Osteoblast (primary cell): ENCODE measurements around the gene TBXAS1. TPM values are rescaled to one million over a fixed set of nuclear protein-coding genes. Genes with fewer than 3 reads are reported as not detected.

ENCODE experiments used
- DNase-seq: peaks from one replicate; pipeline ENCODE4 v3.0.0; 2011; ENCODE audit warnings: low spot score, mixed read lengths; ENCODE audit not compliant: insufficient read length; ENCODE audit errors: missing footprints
- H2AFZ ChIP-seq: 2 replicates; pipeline ENCODE4 v1.6.0; 2011; ENCODE audit warnings: mild to moderate bottlenecking, low read length
- H3K27ac ChIP-seq: 2 replicates; pipeline ENCODE4 v1.5.1; 2011; ENCODE audit warnings: mild to moderate bottlenecking, low read depth, low read length, moderate library complexity
- H3K27me3 ChIP-seq: 2 replicates; pipeline ENCODE4 v1.6.0; 2012; ENCODE audit warnings: mild to moderate bottlenecking, control low read depth, inconsistent platforms, low read length, moderate library complexity; ENCODE audit not compliant: insufficient read depth
- H3K36me3 ChIP-seq: 2 replicates; pipeline ENCODE4 v1.5.1; 2011; ENCODE audit warnings: mild to moderate bottlenecking, low read length, control low read depth, moderate library complexity; ENCODE audit not compliant: insufficient read depth
- H3K4me1 ChIP-seq: 2 replicates; pipeline ENCODE4 v1.5.1; 2011; ENCODE audit warnings: mild to moderate bottlenecking, low read length, control low read depth, moderate library complexity; ENCODE audit not compliant: insufficient read depth
- H3K4me2 ChIP-seq: 2 replicates; pipeline ENCODE4 v1.6.0; 2011; ENCODE audit warnings: mild to moderate bottlenecking, low read length; ENCODE audit not compliant: insufficient read depth
- H3K4me3 ChIP-seq: fragments of 200-600 bp; sonication (generic); 3 replicates; pipeline ENCODE4 v1.5.1; 2012; ENCODE audit warnings: mild to moderate bottlenecking, low read length, inconsistent platforms; ENCODE audit not compliant: insufficient read depth
- H3K79me2 ChIP-seq: 2 replicates; pipeline ENCODE4 v1.6.0; 2012; ENCODE audit warnings: mild to moderate bottlenecking, low read length, control low read depth, inconsistent platforms; ENCODE audit not compliant: insufficient read depth
- H3K9me3 ChIP-seq: 2 replicates; pipeline ENCODE4 v1.5.1; 2011; ENCODE audit warnings: low read depth, low read length, control low read depth
- H4K20me1 ChIP-seq: 2 replicates; pipeline ENCODE4 v1.6.0; 2012; ENCODE audit warnings: mild to moderate bottlenecking, low read length, control low read depth; ENCODE audit not compliant: insufficient read depth
- CTCF ChIP-seq: IDR thresholded peaks from 2 replicates; pipeline ENCODE4 v1.5.1; 2011; ENCODE audit warnings: mild to moderate bottlenecking, low read depth, low read length, moderate library complexity; ENCODE audit errors: extremely low read depth
- total RNA-seq: library from RNA; depleted of rRNA; stranded (reverse); fragments of >200 nt; gene quantifications from 2 replicates; pipeline ENCODE4 v1.2.3, GENCODE V29; 2012

The TBXAS1 gene
- total RNA-seq, 1 donor = 0.72 TPM

- H2AFZ ChIP-seq = no peak overlapping the region
- TF ChIP-seq CTCF = no peak
- no peak overlapping the region for H3K27ac ChIP-seq
- no peak for DNase-seq
- no peaks in the 10 kb centered on the region for H3K36me3 ChIP-seq
- no peaks in the 10 kb centered on the region for H3K9me3 ChIP-seq
- H3K4me3 ChIP-seq = no peak overlapping the region
- no peaks in the 10 kb centered on the region for H3K4me1 ChIP-seq
- H3K4me2 ChIP-seq = no peak overlapping the region
- H3K27me3 ChIP-seq = no peaks in the 10 kb centered on the region
- no peaks in the 10 kb centered on the region for H4K20me1 ChIP-seq
- no peaks in the 10 kb centered on the region for H3K79me2 ChIP-seq
Observed at GRCh38 chr7:139860090-139860775, 31.2 kb downstream of the TBXAS1 start.

GRCh38 chr7:139861803-139862202, 32.7 kb downstream of the TBXAS1 start:
- Histone ChIP-seq H3K4me1 (no peaks in the 10 kb centered on the region), H3K4me2 (no peak overlapping the region), H3K27me3 (no peaks in the 10 kb centered on the region), H4K20me1 (no peaks in the 10 kb centered on the region), H3K4me3 (no peak overlapping the region), H3K27ac (no peak overlapping the region), H3K36me3 (no peaks in the 10 kb centered on the region), H3K79me2 (no peaks in the 10 kb centered on the region), H2AFZ (no peak overlapping the region), H3K9me3 (no peaks in the 10 kb centered on the region)
- DNase-seq = no peak
- TF ChIP-seq CTCF = no peak

DNA sequence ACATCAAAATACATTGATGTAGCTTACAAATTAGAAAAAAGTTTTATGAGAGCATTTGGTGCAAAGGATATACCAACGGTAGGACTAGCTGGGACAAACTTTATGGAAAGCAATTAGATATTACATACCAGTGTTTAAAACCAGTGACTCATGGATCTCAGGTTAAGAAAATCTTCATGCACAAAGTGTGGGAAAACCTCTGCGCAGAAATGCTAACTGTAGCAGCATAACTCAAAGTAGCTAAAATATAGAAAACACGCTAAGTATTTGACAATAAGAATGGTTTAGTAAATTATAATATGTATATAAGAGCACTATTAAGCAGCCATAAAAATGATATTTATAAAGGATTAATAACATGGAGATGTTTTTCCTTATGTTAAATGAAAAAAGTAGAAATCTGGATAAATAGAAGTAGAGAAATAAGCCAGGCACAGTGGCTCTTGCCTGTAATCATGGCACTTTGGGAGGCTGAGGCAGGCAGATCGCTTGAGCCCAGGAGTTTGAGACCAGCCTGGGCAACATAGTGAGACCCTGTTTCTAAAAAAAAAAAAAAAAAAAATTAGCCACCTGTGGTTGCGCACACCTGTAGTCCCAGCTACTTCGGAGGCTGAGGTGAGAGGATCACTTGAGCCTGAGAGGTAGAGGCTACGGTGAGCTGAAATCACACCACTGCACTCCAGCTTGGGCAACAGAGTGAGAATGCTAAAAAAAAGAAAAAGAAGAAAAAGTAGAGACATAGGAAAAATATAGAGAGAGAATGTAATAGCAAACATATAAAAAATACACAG, 37.2 kb downstream of the TBXAS1 start:
- H3K4me3 ChIP-seq = no peak overlapping the region
- H3K4me1 ChIP-seq = peaks cover 5% of the 10 kb centered on the region
- no peaks in the 10 kb centered on the region for H3K9me3 ChIP-seq

More for the DNA sequence above, 37.2 kb downstream of the TBXAS1 start:
- no peak overlapping the region for H3K4me2 ChIP-seq
- no peaks in the 10 kb centered on the region for H3K27me3 ChIP-seq
- no peaks in the 10 kb centered on the region for H4K20me1 ChIP-seq
- H3K79me2 ChIP-seq = no peaks in the 10 kb centered on the region
- no peak overlapping the region for H2AFZ ChIP-seq
- no peak for DNase-seq
- no peak overlapping the region for H3K27ac ChIP-seq
- TF ChIP-seq CTCF = no peak
- H3K36me3 ChIP-seq = no peaks in the 10 kb centered on the region
